ENCODE results near the gene APBA2.

- TF ChIP-seq CTCF (IDR thresholded peaks at IDR 0.05) (no peak), EZH2 (IDR thresholded peaks at IDR 0.05) (no peak)
Measured at GRCh38 chr15:28986726-28987125, 101.0 kb downstream of the APBA2 start.
